ENCODE results near the gene LIM2.

- no peak for TF ChIP-seq CTCF (IDR thresholded peaks at IDR 0.05)
- TF ChIP-seq POLR2A (IDR thresholded peaks at IDR 0.05): no peak
- TF ChIP-seq POLR2AphosphoS5 (IDR thresholded peaks at IDR 0.05; ENCODE audit: insufficient read depth in 1 of 2, low read depth in 1 of 2): no peak
These were observed 30.9 kb upstream of the LIM2 start for GRCh38 chr19:51418707-51419106.

Data from vagina (tissue), 2 donors.